ENCODE measurements around the gene SLC9A3. TPM values are rescaled to one million over a fixed set of nuclear protein-coding genes. Genes with fewer than 3 reads are reported as not detected.

Gene SLC9A3
- total RNA-seq, 1 donor from 2014 or later, result 3.9 TPM

GRCh38 chr5:534743-535671 is 10.8 kb upstream of the SLC9A3 start:
- TF ChIP-seq CTCF (IDR thresholded peaks at IDR 0.05), result no peak
- no peak overlapping the region for H3K27ac ChIP-seq
- H3K4me1 ChIP-seq, result no peaks in the 10 kb centered on the region
- H3K4me3 ChIP-seq, result no peak overlapping the region
- H3K36me3 ChIP-seq, result no peaks in the 10 kb centered on the region
- intact Hi-C loops (cut with DNase I), result no loop called here
- no peak for DNase-seq (ENCODE audit: extremely low spot score in 2 of 2)
- no peaks in the 10 kb centered on the region for H3K9me3 ChIP-seq
- no peaks in the 10 kb centered on the region for H3K27me3 ChIP-seq

GRCh38 chr5:533955-534742 is 9.9 kb upstream of the SLC9A3 start:
- H3K36me3 ChIP-seq, result no peaks in the 10 kb centered on the region
- no peaks in the 10 kb centered on the region for H3K27me3 ChIP-seq
- intact Hi-C loops (cut with DNase I), result no loop called here
- H3K27ac ChIP-seq, result no peak overlapping the region
- no peaks in the 10 kb centered on the region for H3K9me3 ChIP-seq
- TF ChIP-seq CTCF (IDR thresholded peaks at IDR 0.05), result no peak
- no peak for TF ChIP-seq POLR2AphosphoS5 (IDR thresholded peaks at IDR 0.05; ENCODE audit: insufficient read depth in 1 of 2, low read depth in 1 of 2)
- TF ChIP-seq POLR2A (IDR thresholded peaks at IDR 0.05), result no peak
- DNase-seq (ENCODE audit: extremely low spot score in 2 of 2), result no peak
- H3K4me3 ChIP-seq, result no peak overlapping the region
- no peaks in the 10 kb centered on the region for H3K4me1 ChIP-seq

- DNase-seq (ENCODE audit: extremely low spot score in 2 of 2), result no peak
- H3K4me3 ChIP-seq, result no peak overlapping the region
- H3K27ac ChIP-seq, result no peak overlapping the region
- no peaks in the 10 kb centered on the region for H3K36me3 ChIP-seq
- H3K9me3 ChIP-seq, result no peaks in the 10 kb centered on the region
- no peak for TF ChIP-seq CTCF (IDR thresholded peaks at IDR 0.05)
- no peak for TF ChIP-seq POLR2A (IDR thresholded peaks at IDR 0.05)
- TF ChIP-seq POLR2AphosphoS5 (IDR thresholded peaks at IDR 0.05; ENCODE audit: insufficient read depth in 1 of 2, low read depth in 1 of 2), result no peak
- intact Hi-C loops (cut with DNase I), result no loop called here
- H3K4me1 ChIP-seq, result no peaks in the 10 kb centered on the region
- H3K27me3 ChIP-seq, result no peaks in the 10 kb centered on the region
Observed at GRCh38 chr5:533243-533954, 9.2 kb upstream of the SLC9A3 start.

GRCh38 chr5:532521-533242 is 8.4 kb upstream of the SLC9A3 start:
- H3K27ac ChIP-seq, result no peak overlapping the region
- H3K36me3 ChIP-seq, result no peaks in the 10 kb centered on the region
- no peak overlapping the region for H3K4me3 ChIP-seq
- DNase-seq (ENCODE audit: extremely low spot score in 2 of 2), result no peak
- no peaks in the 10 kb centered on the region for H3K9me3 ChIP-seq
- intact Hi-C loops (cut with DNase I), result no loop called here
- no peaks in the 10 kb centered on the region for H3K27me3 ChIP-seq
- TF ChIP-seq POLR2AphosphoS5 (IDR thresholded peaks at IDR 0.05; ENCODE audit: insufficient read depth in 1 of 2, low read depth in 1 of 2), result no peak
- TF ChIP-seq CTCF (IDR thresholded peaks at IDR 0.05), result no peak
- no peak for TF ChIP-seq POLR2A (IDR thresholded peaks at IDR 0.05)
- H3K4me1 ChIP-seq, result no peaks in the 10 kb centered on the region
